ENCODE data around the gene PAX2. TPM values are rescaled to one million over a fixed set of nuclear protein-coding genes. Genes with fewer than 3 reads are reported as not detected.

The PAX2 gene
- total RNA-seq, 1 donor from 2014 or later: 20.2 TPM

DNA sequence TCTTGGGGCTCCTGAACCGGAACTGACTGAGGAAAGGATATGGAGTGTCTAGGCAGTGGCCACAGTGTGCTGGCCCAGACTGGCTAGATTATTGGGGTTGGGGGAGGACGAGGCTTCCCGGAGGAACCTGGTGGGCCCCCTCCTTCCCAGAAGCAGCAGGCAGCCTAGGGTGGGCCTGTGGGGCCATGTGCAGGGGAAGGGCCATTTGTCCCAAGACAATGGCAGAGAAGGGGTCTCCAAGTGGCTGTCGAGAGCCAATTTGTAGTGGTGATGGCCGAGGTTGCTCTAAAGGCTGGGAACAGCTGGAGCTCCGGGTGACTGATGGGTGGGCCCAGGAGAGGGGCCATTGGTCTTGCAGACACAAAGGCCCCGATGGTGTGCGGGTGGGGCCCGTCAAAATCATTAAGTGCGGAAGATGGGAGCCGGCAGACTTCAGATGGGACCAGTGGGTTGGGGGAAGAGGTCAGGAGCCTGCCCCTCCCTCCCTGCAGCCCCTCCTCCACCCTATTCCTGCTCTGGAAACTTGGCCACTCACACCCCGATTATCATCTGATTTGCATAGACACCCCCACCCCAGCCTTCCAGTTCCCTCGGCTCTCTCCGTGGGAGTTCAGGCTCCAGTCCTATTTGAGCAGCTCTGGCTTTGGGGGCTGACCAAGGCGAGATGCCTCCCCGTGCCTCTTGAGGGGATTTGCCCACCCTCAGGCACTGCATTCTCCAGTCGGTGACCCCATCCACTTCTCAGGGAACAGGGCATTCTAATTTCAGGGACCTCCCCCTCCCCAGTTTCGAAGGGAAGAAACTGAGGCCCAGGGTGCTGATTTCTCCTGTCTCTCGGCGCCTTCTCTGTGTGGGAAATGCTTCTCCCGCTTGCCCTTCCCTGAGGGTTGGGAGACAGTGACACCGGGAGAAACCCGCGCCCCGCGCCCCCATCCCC lies 36.0 kb upstream of the PAX2 start:
- peak overlapping the region; percentile 43 for H3K4me3 ChIP-seq (ENCODE audit: low read depth, low read length)
- TF ChIP-seq, protein P1, sequence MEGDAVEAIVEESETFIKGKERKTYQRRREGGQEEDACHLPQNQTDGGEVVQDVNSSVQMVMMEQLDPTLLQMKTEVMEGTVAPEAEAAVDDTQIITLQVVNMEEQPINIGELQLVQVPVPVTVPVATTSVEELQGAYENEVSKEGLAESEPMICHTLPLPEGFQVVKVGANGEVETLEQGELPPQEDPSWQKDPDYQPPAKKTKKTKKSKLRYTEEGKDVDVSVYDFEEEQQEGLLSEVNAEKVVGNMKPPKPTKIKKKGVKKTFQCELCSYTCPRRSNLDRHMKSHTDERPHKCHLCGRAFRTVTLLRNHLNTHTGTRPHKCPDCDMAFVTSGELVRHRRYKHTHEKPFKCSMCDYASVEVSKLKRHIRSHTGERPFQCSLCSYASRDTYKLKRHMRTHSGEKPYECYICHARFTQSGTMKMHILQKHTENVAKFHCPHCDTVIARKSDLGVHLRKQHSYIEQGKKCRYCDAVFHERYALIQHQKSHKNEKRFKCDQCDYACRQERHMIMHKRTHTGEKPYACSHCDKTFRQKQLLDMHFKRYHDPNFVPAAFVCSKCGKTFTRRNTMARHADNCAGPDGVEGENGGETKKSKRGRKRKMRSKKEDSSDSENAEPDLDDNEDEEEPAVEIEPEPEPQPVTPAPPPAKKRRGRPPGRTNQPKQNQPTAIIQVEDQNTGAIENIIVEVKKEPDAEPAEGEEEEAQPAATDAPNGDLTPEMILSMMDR (conservative IDR thresholded peaks at IDR 0.05; ENCODE audit: low read depth, low read length): no peak
- no peak for DNase-seq (ENCODE audit: low read depth)

DNA sequence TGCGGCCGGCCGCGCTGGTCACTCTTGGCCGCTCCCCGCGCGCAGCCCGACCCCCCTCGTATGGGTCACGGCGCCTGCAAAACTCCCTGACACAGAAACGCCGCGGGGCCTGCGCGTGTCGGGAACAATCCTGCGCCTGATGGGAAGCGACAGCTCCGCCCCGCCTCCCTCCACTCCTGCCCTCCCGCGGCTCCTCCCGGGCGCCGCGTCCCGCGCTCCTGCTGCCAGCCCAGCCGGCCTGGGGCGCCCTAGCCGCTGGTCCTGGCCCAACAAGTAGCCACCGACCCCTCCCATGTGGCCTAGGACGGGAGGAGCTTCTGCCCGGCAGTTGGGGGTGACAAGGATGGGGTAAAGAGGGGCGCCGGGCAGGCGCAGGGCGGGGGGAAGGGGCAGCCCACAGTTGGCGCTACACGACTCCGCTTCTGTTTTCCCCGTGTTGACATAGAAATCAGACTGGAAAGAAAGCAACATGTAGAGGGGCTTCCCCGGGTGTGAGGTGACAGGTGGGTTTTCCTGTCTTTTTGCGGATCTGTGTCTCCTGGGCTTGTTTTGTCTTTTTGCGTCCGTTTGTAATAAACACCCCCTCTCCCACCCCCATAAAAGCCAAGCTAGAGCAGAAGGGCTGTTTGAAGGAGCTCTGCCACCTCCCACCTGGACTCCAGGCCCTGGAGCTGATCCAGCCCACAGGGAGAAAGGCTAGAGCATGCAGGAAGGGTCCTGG lies 35.1 kb upstream of the PAX2 start:
- peak overlapping the region; percentile 43 for H3K4me3 ChIP-seq (ENCODE audit: low read depth, low read length)
- TF ChIP-seq, protein P1 (conservative IDR thresholded peaks at IDR 0.05; ENCODE audit: low read depth, low read length): no peak
- no peak for DNase-seq (ENCODE audit: low read depth)

DNA sequence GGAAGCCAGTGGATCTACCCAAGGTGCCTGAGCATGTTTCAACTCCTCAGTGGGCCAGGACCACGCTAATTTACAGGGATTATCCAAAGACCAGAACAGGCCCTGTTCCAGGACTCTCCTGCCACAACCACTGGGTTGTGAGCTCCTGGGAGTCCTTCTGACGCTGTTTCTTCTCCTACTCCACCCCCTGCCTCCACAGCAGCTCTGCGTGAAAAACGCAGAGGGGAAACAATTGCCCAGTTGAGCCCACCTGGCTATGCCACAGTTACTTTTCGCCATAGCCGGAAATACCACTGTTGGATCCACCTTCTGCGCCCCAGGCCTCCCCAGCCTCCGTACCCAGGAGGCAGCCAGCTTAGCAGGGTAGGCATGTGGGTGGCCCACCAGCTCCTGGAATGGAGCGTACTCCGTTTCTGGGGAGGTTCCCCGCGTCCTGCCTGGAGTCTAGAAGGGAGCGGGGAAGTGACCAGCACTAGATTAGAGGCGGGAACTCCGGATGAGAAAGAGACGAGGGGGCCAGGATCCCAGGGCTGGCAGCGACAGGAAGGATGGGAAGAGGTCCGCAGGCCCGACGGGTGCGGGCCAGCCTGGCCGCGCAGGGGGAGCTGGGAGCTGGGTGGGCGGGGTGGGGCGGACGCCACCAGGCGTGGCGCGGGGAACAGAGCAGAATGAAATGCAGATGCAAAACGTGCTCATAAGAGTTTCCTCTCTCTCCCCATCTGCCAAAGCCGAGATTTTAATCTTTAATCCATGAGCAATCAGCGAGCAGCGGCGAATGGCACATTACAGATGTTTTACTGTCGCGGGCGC lies 32.1 kb upstream of the PAX2 start:
- peak overlapping the region; percentile 25 for H3K4me3 ChIP-seq (ENCODE audit: low read depth, low read length)
- TF ChIP-seq, protein P1 (conservative IDR thresholded peaks at IDR 0.05; ENCODE audit: low read depth, low read length): no peak
- no peak for DNase-seq (ENCODE audit: low read depth)

DNA sequence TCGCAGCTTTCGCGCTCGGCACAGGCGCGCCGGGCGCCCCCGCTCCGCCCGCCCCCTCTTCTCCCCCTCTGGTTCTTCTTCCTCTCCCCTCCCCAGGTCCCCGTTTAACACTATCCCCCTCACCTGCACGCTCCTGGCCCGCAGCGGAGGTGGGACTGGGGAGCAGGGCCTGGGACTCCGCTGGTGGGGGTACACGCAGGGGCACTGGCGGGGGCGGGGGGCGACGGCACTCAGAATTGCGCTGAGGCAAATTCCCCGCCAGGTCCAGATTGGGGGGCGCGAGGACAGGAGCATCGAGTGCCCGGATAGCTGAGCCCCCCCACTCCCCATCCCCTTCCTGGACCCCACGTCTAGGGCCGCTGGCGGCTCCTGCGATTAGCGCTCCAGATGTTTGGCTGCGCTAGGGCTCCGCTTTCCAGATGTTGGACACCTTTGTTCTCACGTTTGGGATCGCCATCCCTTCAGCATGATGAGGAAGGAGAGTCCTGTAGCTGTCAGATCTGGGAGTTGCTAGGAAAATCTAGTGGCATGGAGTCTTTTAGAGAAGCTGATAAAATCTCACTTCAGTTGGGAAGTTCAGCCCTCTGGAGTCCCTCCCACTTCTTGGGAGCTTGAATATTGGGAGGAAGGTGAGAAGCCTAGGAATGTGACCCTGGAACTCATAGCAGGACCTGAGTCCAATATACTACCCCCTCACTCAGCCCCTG lies 31.4 kb upstream of the PAX2 start:
- H3K4me3 ChIP-seq (ENCODE audit: low read depth, low read length): peak overlapping the region; percentile 25
- no peak for DNase-seq (ENCODE audit: low read depth)
- TF ChIP-seq, protein P1 (conservative IDR thresholded peaks at IDR 0.05; ENCODE audit: low read depth, low read length): no peak

DNA sequence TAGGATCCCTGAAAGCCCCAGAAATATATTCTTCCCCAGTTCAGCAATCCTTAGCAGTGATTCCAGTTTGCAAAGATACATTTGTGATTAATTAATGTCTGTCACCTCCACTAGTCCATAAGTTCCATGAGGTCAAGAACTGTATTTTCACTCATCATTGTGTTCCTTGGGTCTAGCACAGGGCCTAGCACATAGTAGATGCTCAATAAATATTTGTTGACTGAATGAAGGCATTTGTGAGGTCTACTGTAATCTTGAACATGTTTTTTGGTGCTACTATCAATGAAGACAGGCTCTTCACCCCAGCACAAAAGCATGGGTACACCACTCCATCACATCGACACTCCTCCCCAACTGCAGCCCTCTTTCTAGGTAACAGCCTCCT lies 30.8 kb upstream of the PAX2 start:
- DNase-seq (ENCODE audit: low read depth): no peak
- H3K4me3 ChIP-seq (ENCODE audit: low read depth, low read length): no peak overlapping the region
- TF ChIP-seq, protein P1 (conservative IDR thresholded peaks at IDR 0.05; ENCODE audit: low read depth, low read length): no peak

DNA sequence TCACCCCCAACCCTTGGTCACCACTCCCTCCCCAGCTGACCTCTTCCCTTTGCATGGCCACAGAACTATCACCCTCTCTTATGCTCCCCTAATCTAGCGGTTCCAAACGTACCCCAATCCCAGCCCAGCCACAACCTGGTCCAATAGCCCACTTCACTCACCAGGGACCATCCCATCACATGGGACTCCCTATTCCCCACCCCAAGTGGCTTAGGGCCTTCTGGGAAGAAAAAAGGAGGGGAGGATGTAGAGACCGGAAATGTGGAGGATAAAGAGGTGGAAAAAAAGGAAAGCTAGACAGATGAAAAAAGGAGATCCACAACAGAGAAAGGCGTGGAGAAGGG lies 30.3 kb upstream of the PAX2 start:
- H3K4me3 ChIP-seq (ENCODE audit: low read depth, low read length): no peak overlapping the region
- no peak for DNase-seq (ENCODE audit: low read depth)
- TF ChIP-seq, protein P1 (conservative IDR thresholded peaks at IDR 0.05; ENCODE audit: low read depth, low read length): no peak

Measured in epithelial cell of proximal tubule (primary cell).